Esophagus muscularis mucosa (tissue), 4 donors: ENCODE data around the gene GRIP1. TPM values are rescaled to one million over a fixed set of nuclear protein-coding genes. Genes with fewer than 3 reads are reported as not detected.

Experiments
- DNase-seq: peaks from one replicate; pipeline ENCODE4 v3.0.0-alpha.2; 2017; ENCODE audit errors: extremely low spot score
- H3K27ac ChIP-seq, 4 donors: fragments of 200-600 bp; sonication (generic); replicated peaks in 1 of 4; 1 replicate in 3 of 4; 2 replicates in 1 of 4; pipeline ENCODE4 v1.5.1; 2016 to 2019; ENCODE audit warnings: mild to moderate bottlenecking in 1 of 4
- H3K27me3 ChIP-seq, 4 donors: fragments of 200-600 bp; sonication (generic); one replicate each; pipeline versions ENCODE4 v1.5.1 to v1.6.0; 2016 to 2019
- H3K36me3 ChIP-seq, 4 donors: fragments of 200-600 bp; sonication (generic); one replicate each; pipeline ENCODE4 v1.5.1; 2016 to 2019
- H3K4me1 ChIP-seq, 4 donors: fragments of 200-600 bp; sonication (generic); one replicate each; pipeline ENCODE4 v1.5.1; 2016 to 2019
- H3K4me3 ChIP-seq, 4 donors: fragments of 200-600 bp; sonication (generic); 1 replicate in 2 of 4; 2 replicates in 2 of 4; pipeline ENCODE4 v1.5.1; 2016 to 2019; ENCODE audit warnings: mild to moderate bottlenecking in 4 of 4, moderate library complexity in 1 of 4
- H3K9me3 ChIP-seq, 4 donors: fragments of 200-600 bp; sonication (generic); 1 replicate in 3 of 4; 2 replicates in 1 of 4; pipeline ENCODE4 v1.5.1; 2016 to 2019
- EP300 ChIP-seq: sonication (generic); formaldehyde crosslinking; IDR thresholded peaks from one replicate; pipeline ENCODE4 v1.6.1; 2017; ENCODE audit warnings: antibody characterized with exemption
- POLR2A ChIP-seq: fragments of 450-650 bp; IDR thresholded peaks from one replicate; pipeline ENCODE4 v1.6.1; 2017; ENCODE audit warnings: antibody characterized with exemption, moderate library complexity, mild to moderate bottlenecking, low read depth
- POLR2AphosphoS5 ChIP-seq, 2 donors: sonication (generic); formaldehyde crosslinking; IDR thresholded peaks; one replicate each; pipeline ENCODE4 v1.6.1; 2017; ENCODE audit warnings: antibody characterized with exemption in 2 of 2
- WGBS: methylation state at CpG from one replicate; pipeline ENCODE4 v1.1.5; 2018; 5-methylcytosine and 5-hydroxymethylcytosine counted together
- intact Hi-C: fragments of 100-400 bp; cut with DNase I; formaldehyde crosslinking; loops from one replicate; pipeline ENCODE4 v1.15.1; 2023
- total RNA-seq, 4 donors: library from RNA; depleted of rRNA; stranded (reverse); fragments of >200 nt; gene quantifications; one replicate each; pipeline versions ENCODE4 v1.1.0 to v1.2.1, GENCODE V29; 2016
- TF ChIP-seq, protein P1 (sequence below), 3 experiments: fragments of 200-600 bp in 2 of 3; fragments of 450-650 bp in 1 of 3; sonication (generic) in 2 of 3; IDR thresholded peaks; one replicate each; pipeline ENCODE4 v1.5.1; 2017 to 2019; ENCODE audit warnings: antibody characterized with exemption in 3 of 3, mild to moderate bottlenecking in 2 of 3, moderate library complexity in 1 of 3

Gene GRIP1
- total RNA-seq, 4 donors from 2014 or later, result 12.5 to 15.2 (median 13.6) TPM

DNA sequence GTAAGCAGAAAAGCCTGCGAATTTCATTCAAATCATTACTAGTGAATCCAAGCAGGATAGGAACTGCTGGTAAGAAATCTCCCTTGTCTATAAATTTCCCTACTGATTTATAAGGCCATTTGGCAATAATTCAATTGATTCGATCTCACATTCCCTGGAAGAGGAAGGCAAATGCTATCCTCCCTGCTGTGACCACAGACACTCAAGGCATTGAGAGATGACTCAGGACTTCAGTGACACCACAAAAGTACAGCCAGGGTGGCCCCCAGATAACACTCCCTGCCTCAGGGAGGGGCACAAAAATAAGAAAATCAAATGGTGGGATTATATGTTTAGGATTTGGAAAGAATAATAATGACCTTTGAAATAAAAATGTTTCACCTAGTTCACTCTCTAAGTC lies 162.7 kb downstream of the GRIP1 start:
- intact Hi-C loops, result no loop called here
- Histone ChIP-seq H3K9me3 (no peaks in the 10 kb centered on the region), H3K27me3 (no peaks in the 10 kb centered on the region), H3K4me3 (no peak overlapping the region), H3K36me3 (no peaks in the 10 kb centered on the region), H3K27ac (no peak overlapping the region), H3K4me1 (no peaks in the 10 kb centered on the region)
- WGBS, result 62% methylated on average over 2 of the region's 2 CpGs
- TF ChIP-seq POLR2AphosphoS5 (IDR thresholded peaks at IDR 0.05), result no peak
- TF ChIP-seq POLR2A, result no peak
- TF ChIP-seq EP300, result no peak
- TF ChIP-seq, protein P1, sequence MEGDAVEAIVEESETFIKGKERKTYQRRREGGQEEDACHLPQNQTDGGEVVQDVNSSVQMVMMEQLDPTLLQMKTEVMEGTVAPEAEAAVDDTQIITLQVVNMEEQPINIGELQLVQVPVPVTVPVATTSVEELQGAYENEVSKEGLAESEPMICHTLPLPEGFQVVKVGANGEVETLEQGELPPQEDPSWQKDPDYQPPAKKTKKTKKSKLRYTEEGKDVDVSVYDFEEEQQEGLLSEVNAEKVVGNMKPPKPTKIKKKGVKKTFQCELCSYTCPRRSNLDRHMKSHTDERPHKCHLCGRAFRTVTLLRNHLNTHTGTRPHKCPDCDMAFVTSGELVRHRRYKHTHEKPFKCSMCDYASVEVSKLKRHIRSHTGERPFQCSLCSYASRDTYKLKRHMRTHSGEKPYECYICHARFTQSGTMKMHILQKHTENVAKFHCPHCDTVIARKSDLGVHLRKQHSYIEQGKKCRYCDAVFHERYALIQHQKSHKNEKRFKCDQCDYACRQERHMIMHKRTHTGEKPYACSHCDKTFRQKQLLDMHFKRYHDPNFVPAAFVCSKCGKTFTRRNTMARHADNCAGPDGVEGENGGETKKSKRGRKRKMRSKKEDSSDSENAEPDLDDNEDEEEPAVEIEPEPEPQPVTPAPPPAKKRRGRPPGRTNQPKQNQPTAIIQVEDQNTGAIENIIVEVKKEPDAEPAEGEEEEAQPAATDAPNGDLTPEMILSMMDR (IDR thresholded peaks at IDR 0.05), result no peak
- no peak for DNase-seq

DNA sequence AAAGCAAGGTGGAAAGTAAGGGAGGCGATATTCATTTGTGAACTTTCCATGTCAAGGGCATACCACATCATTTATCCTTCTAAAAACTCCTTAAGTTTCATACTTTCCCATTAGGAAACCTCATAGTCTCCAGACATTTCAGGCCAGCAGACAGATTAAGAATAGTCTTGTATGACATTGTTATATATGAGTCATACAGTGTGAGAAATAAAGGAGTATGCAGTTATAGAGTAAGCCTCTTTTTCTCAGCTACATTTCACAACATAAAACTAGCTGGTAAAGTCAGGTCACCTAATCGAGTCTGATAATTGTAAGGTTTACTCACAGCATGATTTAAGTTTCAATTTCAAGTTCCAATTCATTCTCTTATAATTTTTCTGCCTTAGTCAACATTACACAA lies 164.3 kb downstream of the GRIP1 start:
- Histone ChIP-seq H3K27ac (no peak overlapping the region), H3K4me1 (no peaks in the 10 kb centered on the region), H3K4me3 (no peak overlapping the region), H3K36me3 (no peaks in the 10 kb centered on the region), H3K27me3 (no peaks in the 10 kb centered on the region), H3K9me3 (no peaks in the 10 kb centered on the region)
- TF ChIP-seq EP300, result no peak
- TF ChIP-seq, protein P1 (IDR thresholded peaks at IDR 0.05), result no peak
- no peak for TF ChIP-seq POLR2A
- no peak for TF ChIP-seq POLR2AphosphoS5 (IDR thresholded peaks at IDR 0.05)
- 43% methylated on average over 2 of the region's 2 CpGs for WGBS
- DNase-seq, result no peak
- intact Hi-C loops, result no loop called here

DNA sequence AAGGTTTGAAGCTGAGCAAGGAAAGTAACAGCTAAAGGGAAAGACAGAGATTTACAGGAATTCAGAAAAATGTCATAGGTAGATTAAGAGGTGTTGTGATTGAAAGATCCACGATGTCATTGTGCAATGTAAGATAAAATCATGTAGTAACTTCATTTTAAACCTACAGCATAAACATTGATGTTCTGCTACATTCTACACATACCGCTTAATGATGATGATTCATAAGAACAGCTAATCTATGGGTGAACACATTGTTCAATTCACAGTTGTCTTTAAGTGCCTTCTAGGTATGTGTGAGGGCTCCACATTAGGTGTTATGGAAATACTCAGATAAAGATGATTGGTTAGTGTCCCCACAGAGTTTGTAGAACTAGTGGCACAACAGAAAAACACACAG lies 170.9 kb downstream of the GRIP1 start:
- 79% methylated on average over 2 of the region's 2 CpGs for WGBS
- no peaks in the 10 kb centered on the region for H3K27me3 ChIP-seq
- DNase-seq, result no peak
- H3K4me3 ChIP-seq, result no peak overlapping the region
- no peak overlapping the region for H3K27ac ChIP-seq
- H3K9me3 ChIP-seq, result no peaks in the 10 kb centered on the region
- TF ChIP-seq EP300 (no peak), POLR2A (no peak), POLR2AphosphoS5 (IDR thresholded peaks at IDR 0.05) (no peak)
- TF ChIP-seq, protein P1 (IDR thresholded peaks at IDR 0.05), result no peak
- no peaks in the 10 kb centered on the region for H3K36me3 ChIP-seq
- no peaks in the 10 kb centered on the region for H3K4me1 ChIP-seq
- intact Hi-C loops, result no loop called here

DNA sequence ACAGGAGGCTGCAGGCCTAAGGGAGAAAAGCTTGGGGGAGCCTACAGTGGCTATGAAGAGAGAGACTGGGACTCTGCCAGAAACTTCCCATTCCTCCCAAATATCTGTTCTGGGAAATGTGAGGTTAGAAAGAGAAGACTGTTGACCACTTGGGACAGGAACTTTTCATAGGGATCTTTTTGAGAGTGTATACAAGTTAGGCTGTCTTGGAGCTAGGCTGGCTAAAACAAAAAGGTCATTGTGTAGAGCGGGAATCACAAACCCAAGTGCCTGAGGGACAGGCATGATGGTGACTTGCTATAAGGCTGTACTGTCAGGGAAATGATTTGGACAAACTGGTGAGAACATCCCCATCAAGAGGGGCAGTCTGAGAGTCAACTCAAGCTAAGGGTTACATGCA lies 175.1 kb downstream of the GRIP1 start:
- DNase-seq, result no peak
- Histone ChIP-seq H3K36me3 (no peaks in the 10 kb centered on the region), H3K27ac (no peak overlapping the region), H3K4me3 (no peak overlapping the region), H3K4me1 (no peaks in the 10 kb centered on the region), H3K27me3 (no peaks in the 10 kb centered on the region), H3K9me3 (no peaks in the 10 kb centered on the region)
- TF ChIP-seq EP300, result no peak
- TF ChIP-seq, protein P1 (IDR thresholded peaks at IDR 0.05), result no peak
- no peak for TF ChIP-seq POLR2A
- TF ChIP-seq POLR2AphosphoS5 (IDR thresholded peaks at IDR 0.05), result no peak
- intact Hi-C loops, result no loop called here
- WGBS, result 100% methylated on average over 1 of the region's 1 CpG

DNA sequence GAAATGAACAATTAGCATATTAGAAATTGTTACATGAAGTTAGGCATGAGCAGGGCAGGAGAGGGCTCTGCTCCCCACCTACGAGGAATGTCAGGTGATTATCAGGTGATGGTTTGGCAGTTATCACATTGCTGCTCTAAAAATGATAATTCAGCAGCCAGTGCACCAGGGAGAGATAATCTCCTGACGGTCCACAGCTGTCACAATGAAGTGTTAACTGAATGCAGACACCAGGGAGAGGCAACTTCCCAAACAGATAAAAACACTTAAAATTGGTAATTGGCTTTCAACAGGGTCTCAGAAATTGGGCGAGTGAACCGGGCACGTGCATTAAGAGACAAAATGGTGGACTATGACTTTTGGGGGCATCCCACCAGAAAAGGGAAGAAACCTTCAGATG lies 176.0 kb downstream of the GRIP1 start:
- WGBS, result 60% methylated on average over 5 of the region's 5 CpGs
- Histone ChIP-seq H3K27me3 (no peaks in the 10 kb centered on the region), H3K27ac (no peak overlapping the region), H3K36me3 (no peaks in the 10 kb centered on the region), H3K9me3 (no peaks in the 10 kb centered on the region), H3K4me1 (no peaks in the 10 kb centered on the region), H3K4me3 (no peak overlapping the region)
- no peak for DNase-seq
- intact Hi-C loops, result no loop called here
- TF ChIP-seq POLR2AphosphoS5 (IDR thresholded peaks at IDR 0.05), result no peak
- no peak for TF ChIP-seq EP300
- TF ChIP-seq POLR2A, result no peak
- TF ChIP-seq, protein P1 (IDR thresholded peaks at IDR 0.05), result no peak
